Colonic mucosa (tissue), 4 donors: ENCODE data around the gene SEMA4D. TPM values are rescaled to one million over a fixed set of nuclear protein-coding genes. Genes with fewer than 3 reads are reported as not detected.

Experiments used
- DNase-seq: peaks from one replicate; pipeline ENCODE4 v3.0.0-alpha.2; 2020
- H3K27ac ChIP-seq: fragments of 200-600 bp; one replicate; pipeline ENCODE4 v1.8.0; 2021
- H3K27me3 ChIP-seq: fragments of 200-600 bp; one replicate; pipeline ENCODE4 v1.8.0; 2021
- H3K36me3 ChIP-seq: fragments of 200-600 bp; one replicate; pipeline ENCODE4 v1.8.0; 2021
- H3K4me1 ChIP-seq: fragments of 200-600 bp; one replicate; pipeline ENCODE4 v1.8.0; 2021; ENCODE audit warnings: mild to moderate bottlenecking
- H3K4me3 ChIP-seq: fragments of 200-600 bp; one replicate; pipeline ENCODE4 v1.8.0; 2021
- H3K9ac ChIP-seq, 2 donors: one replicate each; pipeline ENCODE4 v1.7.0; 2013; ENCODE audit warnings: control low read depth in 2 of 2, low read depth in 2 of 2, low read length in 2 of 2
- H3K9me3 ChIP-seq: fragments of 200-600 bp; one replicate; pipeline ENCODE4 v1.8.0; 2021
- CTCF ChIP-seq: fragments of 200-600 bp; IDR thresholded peaks from one replicate; pipeline ENCODE4 v1.8.0; 2022; ENCODE audit warnings: antibody characterized with exemption, mild to moderate bottlenecking
- intact Hi-C: fragments of 100-400 bp; cut with DNase I; formaldehyde crosslinking; loops from one replicate; pipeline ENCODE4 v1.14.1; 2022
- total RNA-seq, 2 donors: library from RNA; stranded (reverse); fragmentation: NEBNext Ultra II Directional in 1 of 2; extraction: Animal tissue kit (Norgen Biotek cat#: 25700) in 1 of 2; gene quantifications; one replicate each; pipeline ENCODE4 v1.2.1, GENCODE V29; 2021
- donor health status: healthy.
- donor health status: DM: no; HTN: no; CAD: no.
- donor health status: DM: no; HTN: no; CAD: no.

Gene SEMA4D
- total RNA-seq, 2 donors from 2014 or later: 14.7 to 19.0 TPM

DNA sequence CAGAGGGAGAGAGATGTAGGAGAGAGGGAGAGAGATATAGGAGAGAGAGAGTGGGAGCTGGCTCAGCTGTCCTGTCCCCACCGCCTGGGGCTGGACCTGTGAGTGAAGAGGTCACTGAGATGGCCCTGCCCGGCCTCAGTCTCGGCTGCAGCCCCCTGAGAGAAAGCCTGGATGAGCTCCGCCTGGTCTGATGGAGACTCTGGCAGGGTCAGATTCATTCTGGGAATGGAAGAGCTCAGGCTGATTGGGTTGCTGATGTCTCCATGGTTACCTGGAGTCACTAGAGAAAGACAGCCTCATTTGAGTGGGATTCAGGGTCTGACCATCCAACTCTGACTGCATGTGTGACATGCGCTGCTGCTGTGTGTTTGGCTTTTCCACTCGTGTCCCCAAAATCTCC is 27.1 kb upstream of the SEMA4D start:
- H3K4me1 ChIP-seq: no peaks in the 10 kb centered on the region
- no peaks in the 10 kb centered on the region for H3K27me3 ChIP-seq
- no peak for DNase-seq
- TF ChIP-seq CTCF: no peak
- H3K9me3 ChIP-seq: no peaks in the 10 kb centered on the region
- H3K4me3 ChIP-seq: no peak overlapping the region
- no peaks in the 10 kb centered on the region for H3K36me3 ChIP-seq
- H3K27ac ChIP-seq: no peak overlapping the region
- H3K9ac ChIP-seq: no peak overlapping the region
- intact Hi-C loops: no loop called here

GRCh38 chr9:89523948-89524347 is 26.0 kb upstream of the SEMA4D start:
- DNase-seq: no peak
- H3K27me3 ChIP-seq: no peaks in the 10 kb centered on the region
- TF ChIP-seq CTCF: no peak
- H3K9ac ChIP-seq: no peak overlapping the region
- intact Hi-C loops: no loop called here
- peak overlapping the region; percentile 2 for H3K27ac ChIP-seq
- H3K4me3 ChIP-seq: no peak overlapping the region
- H3K9me3 ChIP-seq: no peaks in the 10 kb centered on the region
- H3K36me3 ChIP-seq: no peaks in the 10 kb centered on the region
- H3K4me1 ChIP-seq: peaks cover 2% of the 10 kb centered on the region

DNA sequence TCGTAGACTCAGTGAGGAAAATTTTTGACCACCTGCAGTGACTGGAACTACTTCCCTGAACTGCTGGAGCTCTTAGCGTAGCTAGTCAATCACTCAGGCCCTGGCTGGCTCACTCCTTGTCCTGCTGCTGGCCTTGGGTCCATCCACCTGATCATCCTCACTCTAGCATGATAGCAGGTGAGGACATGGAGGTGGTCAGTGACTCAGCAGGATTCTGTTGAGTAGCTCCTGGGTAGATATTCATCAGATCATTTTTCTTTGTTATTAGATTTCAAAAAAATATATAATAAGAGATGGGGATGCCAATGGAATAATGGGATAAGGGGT is 25.0 kb upstream of the SEMA4D start:
- Histone ChIP-seq H3K4me3 (no peak overlapping the region), H3K9me3 (no peaks in the 10 kb centered on the region), H3K27ac (peak overlapping the region; percentile 36), H3K36me3 (no peaks in the 10 kb centered on the region), H3K27me3 (no peaks in the 10 kb centered on the region), H3K4me1 (peaks cover 2% of the 10 kb centered on the region), H3K9ac (no peak overlapping the region)
- no peak for DNase-seq
- intact Hi-C loops: no loop called here
- no peak for TF ChIP-seq CTCF

GRCh38 chr9:89522261-89522958 is 24.5 kb upstream of the SEMA4D start:
- H3K27me3 ChIP-seq: no peaks in the 10 kb centered on the region
- TF ChIP-seq CTCF: no peak
- H3K4me3 ChIP-seq: no peak overlapping the region
- H3K36me3 ChIP-seq: no peaks in the 10 kb centered on the region
- H3K4me1 ChIP-seq: peaks cover 2% of the 10 kb centered on the region
- intact Hi-C loops: no loop called here
- H3K9me3 ChIP-seq: no peaks in the 10 kb centered on the region
- peak overlapping the region in 1 of 2 donors; percentile 26 for H3K9ac ChIP-seq
- peak overlapping the region; percentile 36 for H3K27ac ChIP-seq
- peak; percentile 43 for DNase-seq

DNA sequence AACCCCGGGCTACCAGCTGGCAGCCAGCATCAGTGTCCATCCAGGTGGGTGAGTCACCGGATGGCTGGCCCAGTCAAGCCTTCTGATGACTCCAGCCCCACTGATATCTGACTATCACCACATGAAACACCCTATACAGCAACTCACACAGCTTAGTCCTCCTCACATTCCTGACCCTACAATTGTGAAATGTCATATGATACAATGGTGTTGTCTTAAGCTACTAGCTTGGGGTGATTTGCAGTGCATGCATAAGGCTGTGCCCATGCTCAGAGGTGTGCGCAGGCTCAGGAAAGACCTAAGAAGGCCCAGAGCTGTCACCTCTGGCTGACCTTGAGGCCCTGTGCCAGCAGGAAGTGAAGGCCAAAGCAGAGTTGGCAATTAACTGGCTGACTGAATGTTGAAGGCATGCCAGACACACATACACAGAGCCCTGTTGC is 21.5 kb upstream of the SEMA4D start:
- DNase-seq: no peak
- no peaks in the 10 kb centered on the region for H3K9me3 ChIP-seq
- H3K27ac ChIP-seq: no peak overlapping the region
- peaks cover 2% of the 10 kb centered on the region for H3K4me1 ChIP-seq
- no peaks in the 10 kb centered on the region for H3K36me3 ChIP-seq
- H3K27me3 ChIP-seq: no peaks in the 10 kb centered on the region
- intact Hi-C loops: no loop called here
- TF ChIP-seq CTCF: no peak
- H3K4me3 ChIP-seq: no peak overlapping the region
- H3K9ac ChIP-seq: no peak overlapping the region
